Esophagus squamous epithelium (tissue), 5 donors: ENCODE measurements around the gene RIPK1. TPM values are rescaled to one million over a fixed set of nuclear protein-coding genes. Genes with fewer than 3 reads are reported as not detected.

Source experiments
- DNase-seq: peaks from one replicate; lab custom pipeline; 2025; lab: John Stamatoyannopoulos, UW
- H3K27ac ChIP-seq, 4 donors: fragments of 200-600 bp; sonication (generic); one replicate each; pipeline ENCODE4 v1.5.1; 2016 to 2019; ENCODE audit warnings: mild to moderate bottlenecking in 1 of 4
- H3K27me3 ChIP-seq, 4 donors: fragments of 200-600 bp; sonication (generic); 1 replicate in 3 of 4; 2 replicates in 1 of 4; pipeline versions ENCODE4 v1.5.1 to v1.6.0; 2017 to 2021; ENCODE audit warnings: antibody characterized with exemption in 1 of 4
- H3K36me3 ChIP-seq, 3 donors: fragments of 200-600 bp; sonication (generic); one replicate each; pipeline ENCODE4 v1.5.1; 2016 to 2019
- H3K4me1 ChIP-seq, 3 donors: fragments of 200-600 bp; sonication (generic); one replicate each; pipeline ENCODE4 v1.5.1; 2017 to 2019
- H3K4me3 ChIP-seq, 4 donors: fragments of 200-600 bp; sonication (generic); 1 replicate in 3 of 4; 2 replicates in 1 of 4; pipeline ENCODE4 v1.5.1; 2016 to 2019; ENCODE audit warnings: mild to moderate bottlenecking in 2 of 4, moderate library complexity in 1 of 4
- H3K9me3 ChIP-seq, 3 donors: fragments of 200-600 bp; sonication (generic); one replicate each; pipeline ENCODE4 v1.5.1; 2016 to 2019
- CTCF ChIP-seq, 6 experiments: fragments of 450-650 bp in 4 of 6; fragments of 200-600 bp in 2 of 6; sonication (generic) in 2 of 6; IDR thresholded peaks; one replicate each; pipeline ENCODE4 v1.5.1; 2016 to 2019; ENCODE audit warnings: antibody characterized with exemption in 6 of 6, mild to moderate bottlenecking in 4 of 6, moderate library complexity in 4 of 6
- POLR2A ChIP-seq, 4 donors: fragments of 450-650 bp; IDR thresholded peaks; one replicate each; pipeline ENCODE4 v1.6.1; 2017; ENCODE audit warnings: antibody characterized with exemption in 4 of 4, mild to moderate bottlenecking in 4 of 4, moderate library complexity in 3 of 4
- WGBS, 2 donors: methylation state at CpG; one replicate each; pipeline ENCODE4 v1.1.5; 2018; 5-methylcytosine and 5-hydroxymethylcytosine counted together
- intact Hi-C: fragments of 100-400 bp; cut with DNase I; formaldehyde crosslinking; loops from one replicate; pipeline ENCODE4 v1.15.0; 2022
- total RNA-seq, 4 donors: library from RNA; depleted of rRNA; stranded (reverse); fragments of >200 nt; gene quantifications; one replicate each; pipeline ENCODE4 v1.1.0, GENCODE V29; 2016
- donor health status: DM: yes; HTN: yes; CAD: no.

Gene RIPK1
- total RNA-seq, 4 donors from 2014 or later, result 17.7 to 25.7 (median 20.9) TPM

- Histone ChIP-seq H3K27ac (no peak overlapping the region), H3K4me3 (no peak overlapping the region), H3K9me3 (no peaks in the 10 kb centered on the region), H3K27me3 (no peaks in the 10 kb centered on the region), H3K4me1 (peaks cover 0 to 6% (median 0%) of the 10 kb centered on the region in 3 donors), H3K36me3 (peaks cover 14 to 99% (median 41%) of the 10 kb centered on the region in 3 donors)
- intact Hi-C loops, result no loop called here
- DNase-seq, result no peak
- TF ChIP-seq CTCF (IDR thresholded peaks at IDR 0.05) (no peak), POLR2A (IDR thresholded peaks at IDR 0.05) (no peak)
- WGBS, 2 donors, result 36 to 48% methylated on average over 3 of the region's 3 CpGs
These were observed 41.5 kb downstream of the RIPK1 start for GRCh38 chr6:3109761-3110160.

GRCh38 chr6:3114377-3114776, 46.1 kb downstream of the RIPK1 start:
- WGBS, 2 donors, result 91 to 92% methylated on average over 4 to 6 of the region's 6 CpGs
- intact Hi-C loops, result no loop called here

GRCh38 chr6:3117912-3118352, 49.6 kb downstream of the RIPK1 start:
- H3K9me3 ChIP-seq, result no peaks in the 10 kb centered on the region
- H3K4me3 ChIP-seq, result peak overlapping the region; percentile 78 to 100 (median 84)
- TF ChIP-seq CTCF (IDR thresholded peaks at IDR 0.05) (no peak), POLR2A (IDR thresholded peaks at IDR 0.05) (no peak)
- intact Hi-C loops, result no loop called here
- 7 to 12% methylated on average over 5 to 6 of the region's 8 CpGs for WGBS, 2 donors
- H3K4me1 ChIP-seq, result peaks cover 16 to 32% (median 16%) of the 10 kb centered on the region in 3 donors
- peaks cover 0 to 31% (median 9%) of the 10 kb centered on the region in 3 donors for H3K36me3 ChIP-seq
- no peaks in the 10 kb centered on the region for H3K27me3 ChIP-seq
- DNase-seq, result no peak
- H3K27ac ChIP-seq, result peak overlapping the region; percentile 96 to 99 (median 98)

More at GRCh38 chr6:3114377-3114776, 46.1 kb downstream of the RIPK1 start:
- Histone ChIP-seq H3K36me3 (peaks cover 0 to 66% (median 18%) of the 10 kb centered on the region in 3 donors), H3K9me3 (no peaks in the 10 kb centered on the region), H3K27ac (no peak overlapping the region), H3K4me3 (no peak overlapping the region), H3K27me3 (no peaks in the 10 kb centered on the region), H3K4me1 (peaks cover 4 to 22% (median 9%) of the 10 kb centered on the region in 3 donors)
- TF ChIP-seq POLR2A (IDR thresholded peaks at IDR 0.05) (no peak), CTCF (IDR thresholded peaks at IDR 0.05) (no peak)
- DNase-seq, result no peak

GRCh38 chr6:3118353-3119039, 50.2 kb downstream of the RIPK1 start, which contains the start of gene BPHL:
Gene BPHL, plus strand, starts transcription at chr6:3118711. Its CDS starts 30 bp downstream, at chr6:3118741.
- WGBS, 2 donors, result 0% methylated on average over 1 to 11 of the region's 89 CpGs
- no peaks in the 10 kb centered on the region for H3K9me3 ChIP-seq
- no peaks in the 10 kb centered on the region for H3K27me3 ChIP-seq
- TF ChIP-seq POLR2A (IDR thresholded peaks at IDR 0.05) (peak in 3 of 4 donors; percentile 82 to 92 (median 84)), CTCF (IDR thresholded peaks at IDR 0.05) (no peak)
- peak within 1 kb of the TSS; percentile 96 to 99 (median 98) for H3K27ac ChIP-seq
- DNase-seq, result peak; percentile 75
- intact Hi-C loops, result no loop called here
- H3K4me1 ChIP-seq, result peaks cover 16 to 32% (median 16%) of the 10 kb centered on the region in 3 donors
- H3K36me3 ChIP-seq, result peaks cover 0 to 25% (median 4%) of the 10 kb centered on the region in 3 donors
- H3K4me3 ChIP-seq, result peak within 1 kb of the TSS; percentile 78 to 100 (median 84)
